Endodermal cell (in vitro differentiated cells): Measurements from ENCODE around the gene FREM2. TPM values are rescaled to one million over a fixed set of nuclear protein-coding genes. Genes with fewer than 3 reads are reported as not detected.

Source experiments
- DNase-seq: peaks from one replicate; pipeline ENCODE4 v3.0.0-alpha.2; 2017
- H3K27ac ChIP-seq: 2 replicates; pipeline ENCODE4 v1.5.1; 2013; ENCODE audit warnings: mild to moderate bottlenecking, low read depth, low read length, moderate library complexity
- H3K27me3 ChIP-seq: 2 replicates; pipeline ENCODE4 v1.6.1; 2013; ENCODE audit warnings: mild to moderate bottlenecking, low read length, moderate library complexity; ENCODE audit not compliant: insufficient read depth, control insufficient read depth, poor library complexity, severe bottlenecking
- H3K36me3 ChIP-seq: 2 replicates; pipeline ENCODE4 v1.7.0; 2013; ENCODE audit warnings: mild to moderate bottlenecking, low read length, moderate library complexity; ENCODE audit not compliant: control insufficient read depth, insufficient read depth
- H3K4me1 ChIP-seq: one replicate; pipeline ENCODE4 v1.7.0; 2013; ENCODE audit warnings: low read length; ENCODE audit not compliant: control insufficient read depth, insufficient read depth
- H3K4me3 ChIP-seq: 2 replicates; pipeline ENCODE4 v1.5.1; 2013; ENCODE audit warnings: mild to moderate bottlenecking, low read length, moderate library complexity
- H3K9ac ChIP-seq: 2 replicates; pipeline ENCODE4 v1.6.1; 2013; ENCODE audit warnings: mild to moderate bottlenecking, low read length, moderate library complexity; ENCODE audit not compliant: poor library complexity, severe bottlenecking; ENCODE audit errors: extremely low read depth
- H3K9me3 ChIP-seq: 2 replicates; pipeline ENCODE4 v1.6.1; 2013; ENCODE audit warnings: mild to moderate bottlenecking, low read length, moderate library complexity; ENCODE audit not compliant: control insufficient read depth
- H3K27ac Mint-ChIP-seq: 2 replicates; pipeline ENCODE4 v1.8.0; 2020; ENCODE audit warnings: mixed read lengths
- H3K27me3 Mint-ChIP-seq: 2 replicates; pipeline ENCODE4 v1.8.0; 2021; ENCODE audit warnings: mild to moderate bottlenecking, mixed read lengths; ENCODE audit not compliant: insufficient read depth
- H3K36me3 Mint-ChIP-seq: 2 replicates; pipeline ENCODE4 v1.8.0; 2020; ENCODE audit warnings: low read depth, mixed read lengths
- H3K4me1 Mint-ChIP-seq: 2 replicates; pipeline ENCODE4 v1.8.0; 2020; ENCODE audit warnings: mixed read lengths
- H3K4me3 Mint-ChIP-seq: 2 replicates; pipeline ENCODE4 v1.8.0; 2020; ENCODE audit warnings: mild to moderate bottlenecking, moderate library complexity, mixed read lengths
- H3K9me3 Mint-ChIP-seq: 2 replicates; pipeline ENCODE4 v1.8.0; 2020; ENCODE audit warnings: mild to moderate bottlenecking, mixed read lengths
- CTCF ChIP-seq: fragments of 200-600 bp; sonication (generic); conservative IDR thresholded peaks from 2 replicates; pipeline ENCODE4 v1.5.0; 2021; ENCODE audit warnings: antibody characterized with exemption, mild to moderate bottlenecking
- WGBS, 2 experiments: methylation state at CpG; one replicate each; pipeline versions ENCODE4 v1.1.5 to v1.1.7; 2013; ENCODE audit warnings: missing lambda C conversion rate in 2 of 2, mixed read lengths in 1 of 2; ENCODE audit not compliant: insufficient coverage in 1 of 2, insufficient read length in 1 of 2; 5-methylcytosine and 5-hydroxymethylcytosine counted together
- total RNA-seq, 2 donors: library from RNA; stranded (reverse); fragmentation: NEBNext Ultra II Directional in 1 of 2; extraction: Animal tissue kit (Norgen Biotek cat#: 25700) in 1 of 2; gene quantifications; 2 replicates in 1 of 2; 3 replicates in 1 of 2; pipeline ENCODE4 v1.2.1, GENCODE V29; 2021

Gene FREM2
- total RNA-seq, 2 donors from 2014 or later = 20.4 to 28.4 TPM

- no peaks in the 10 kb centered on the region for H3K36me3 ChIP-seq
- H3K36me3 Mint-ChIP-seq = no peaks in the 10 kb centered on the region
- 67 to 68% methylated on average over 1 to 2 of the region's 2 CpGs for WGBS, 2 experiments
- no peaks in the 10 kb centered on the region for H3K27me3 ChIP-seq
- no peaks in the 10 kb centered on the region for H3K4me1 ChIP-seq
- no peak for DNase-seq
- no peak overlapping the region for H3K4me3 ChIP-seq
- H3K9me3 Mint-ChIP-seq = no peaks in the 10 kb centered on the region
- H3K4me1 Mint-ChIP-seq = peaks cover 4% of the 10 kb centered on the region
- no peak overlapping the region for H3K27ac ChIP-seq
- H3K9me3 ChIP-seq = no peaks in the 10 kb centered on the region
- H3K4me3 Mint-ChIP-seq = no peak overlapping the region
- no peak overlapping the region for H3K9ac ChIP-seq
- H3K27ac Mint-ChIP-seq = no peak overlapping the region
- no peaks in the 10 kb centered on the region for H3K27me3 Mint-ChIP-seq
- TF ChIP-seq CTCF = no peak
Observed at GRCh38 chr13:38713046-38713445, 26.2 kb downstream of the FREM2 start.

- 94% methylated on average over 3 of the region's 4 CpGs; no CpG with 5 or more reads in 1 of the 2 experiments for WGBS, 2 experiments
- Histone ChIP-seq H3K27me3 (no peaks in the 10 kb centered on the region), H3K27ac (no peak overlapping the region), H3K9me3 (no peaks in the 10 kb centered on the region), H3K4me3 (no peak overlapping the region), H3K4me1 (no peaks in the 10 kb centered on the region), H3K9ac (no peak overlapping the region), H3K36me3 (no peaks in the 10 kb centered on the region)
- Mint-ChIP-seq H3K4me3 (no peak overlapping the region), H3K27ac (no peak overlapping the region), H3K36me3 (no peaks in the 10 kb centered on the region), H3K4me1 (peaks cover 5% of the 10 kb centered on the region), H3K9me3 (no peaks in the 10 kb centered on the region), H3K27me3 (no peaks in the 10 kb centered on the region)
- TF ChIP-seq CTCF = no peak
- DNase-seq = no peak
Observed at GRCh38 chr13:38718374-38718773, 31.5 kb downstream of the FREM2 start.

- DNase-seq = no peak
- no peaks in the 10 kb centered on the region for H3K9me3 ChIP-seq
- Mint-ChIP-seq H3K27me3 (no peaks in the 10 kb centered on the region), H3K9me3 (no peaks in the 10 kb centered on the region), H3K4me3 (no peak overlapping the region), H3K36me3 (no peaks in the 10 kb centered on the region), H3K27ac (no peak overlapping the region), H3K4me1 (peaks cover 19% of the 10 kb centered on the region)
- H3K36me3 ChIP-seq = no peaks in the 10 kb centered on the region
- no peak for TF ChIP-seq CTCF
- H3K27me3 ChIP-seq = no peaks in the 10 kb centered on the region
- 98 to 100% methylated on average over 3 to 4 of the region's 4 CpGs for WGBS, 2 experiments
- H3K9ac ChIP-seq = no peak overlapping the region
- no peak overlapping the region for H3K4me3 ChIP-seq
- peaks cover 7% of the 10 kb centered on the region for H3K4me1 ChIP-seq
- no peak overlapping the region for H3K27ac ChIP-seq
Observed at GRCh38 chr13:38730332-38730731, 43.5 kb downstream of the FREM2 start.
